Stimulated activated CD4-positive, alpha-beta T cell treated with anti-CD3 and anti-CD28 coated beads, Interleukin-4, amount 100 ng/mL, for 1 hour (primary cell): ENCODE measurements around the gene DHX38.
A peak's percentile ranks its signal among the peaks of the same experiment; 100 is the strongest.

ENCODE experiments used
- DNase-seq: peaks from one replicate; pipeline ENCODE4 v3.0.0-alpha.2; 2020

The DHX38 gene

GRCh38 chr16:72123426-72123825 lies 29.8 kb downstream of the DHX38 start:
- DNase-seq, result no peak

GRCh38 chr16:72124148-72124547 lies 30.5 kb downstream of the DHX38 start:
- DNase-seq, result no peak

GRCh38 chr16:72124761-72125634 lies 31.4 kb downstream of the DHX38 start:
- peak; percentile 66 for DNase-seq

GRCh38 chr16:72125635-72126428 lies 32.2 kb downstream of the DHX38 start:
- DNase-seq, result no peak

- no peak for DNase-seq
Observed at GRCh38 chr16:72126429-72126765, 32.8 kb downstream of the DHX38 start.

- DNase-seq, result no peak
Observed at GRCh38 chr16:72128701-72129100, 35.1 kb downstream of the DHX38 start.

- DNase-seq, result no peak
Observed at GRCh38 chr16:72129976-72130656, 36.5 kb downstream of the DHX38 start.

GRCh38 chr16:72131036-72131435 lies 37.4 kb downstream of the DHX38 start:
- DNase-seq, result no peak

- no peak for DNase-seq
Observed at GRCh38 chr16:72132726-72133125, 39.1 kb downstream of the DHX38 start.

GRCh38 chr16:72134507-72134906 lies 40.9 kb downstream of the DHX38 start:
- DNase-seq, result no peak

- no peak for DNase-seq
Observed at GRCh38 chr16:72137380-72138063, 43.9 kb downstream of the DHX38 start.

- DNase-seq, result no peak
Observed at GRCh38 chr16:72138064-72138572, 44.5 kb downstream of the DHX38 start.

GRCh38 chr16:72139908-72140307 lies 46.3 kb downstream of the DHX38 start:
- no peak for DNase-seq

- DNase-seq, result no peak
Observed at GRCh38 chr16:72142476-72142875, 48.8 kb downstream of the DHX38 start.

GRCh38 chr16:72149676-72150464 lies 56.2 kb downstream of the DHX38 start:
- no peak for DNase-seq

GRCh38 chr16:72159386-72159785 lies 65.7 kb downstream of the DHX38 start:
- DNase-seq, result no peak

- DNase-seq, result no peak
Observed at GRCh38 chr16:72159801-72160200, 66.2 kb downstream of the DHX38 start.

- DNase-seq, result no peak
Observed at GRCh38 chr16:72162105-72162692, 68.6 kb downstream of the DHX38 start.
